HG03159 (cell line): ENCODE results near the gene DNAJC10.
"Not testable (repeated sequence)": the region's sequence is repeated elsewhere in the genome, so short reads cannot be mapped to it uniquely, and the experiment has no call there.

ENCODE experiments used
- ATAC-seq: cut with Tn5 transposase; IDR thresholded peaks from one replicate; pipeline ENCODE4 v1.9.1; 2021; ENCODE audit warnings: mild to moderate bottlenecking, moderate library complexity; ENCODE audit not compliant: unreplicated experiment

The DNAJC10 gene, protein sequence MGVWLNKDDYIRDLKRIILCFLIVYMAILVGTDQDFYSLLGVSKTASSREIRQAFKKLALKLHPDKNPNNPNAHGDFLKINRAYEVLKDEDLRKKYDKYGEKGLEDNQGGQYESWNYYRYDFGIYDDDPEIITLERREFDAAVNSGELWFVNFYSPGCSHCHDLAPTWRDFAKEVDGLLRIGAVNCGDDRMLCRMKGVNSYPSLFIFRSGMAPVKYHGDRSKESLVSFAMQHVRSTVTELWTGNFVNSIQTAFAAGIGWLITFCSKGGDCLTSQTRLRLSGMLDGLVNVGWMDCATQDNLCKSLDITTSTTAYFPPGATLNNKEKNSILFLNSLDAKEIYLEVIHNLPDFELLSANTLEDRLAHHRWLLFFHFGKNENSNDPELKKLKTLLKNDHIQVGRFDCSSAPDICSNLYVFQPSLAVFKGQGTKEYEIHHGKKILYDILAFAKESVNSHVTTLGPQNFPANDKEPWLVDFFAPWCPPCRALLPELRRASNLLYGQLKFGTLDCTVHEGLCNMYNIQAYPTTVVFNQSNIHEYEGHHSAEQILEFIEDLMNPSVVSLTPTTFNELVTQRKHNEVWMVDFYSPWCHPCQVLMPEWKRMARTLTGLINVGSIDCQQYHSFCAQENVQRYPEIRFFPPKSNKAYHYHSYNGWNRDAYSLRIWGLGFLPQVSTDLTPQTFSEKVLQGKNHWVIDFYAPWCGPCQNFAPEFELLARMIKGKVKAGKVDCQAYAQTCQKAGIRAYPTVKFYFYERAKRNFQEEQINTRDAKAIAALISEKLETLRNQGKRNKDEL

DNA sequence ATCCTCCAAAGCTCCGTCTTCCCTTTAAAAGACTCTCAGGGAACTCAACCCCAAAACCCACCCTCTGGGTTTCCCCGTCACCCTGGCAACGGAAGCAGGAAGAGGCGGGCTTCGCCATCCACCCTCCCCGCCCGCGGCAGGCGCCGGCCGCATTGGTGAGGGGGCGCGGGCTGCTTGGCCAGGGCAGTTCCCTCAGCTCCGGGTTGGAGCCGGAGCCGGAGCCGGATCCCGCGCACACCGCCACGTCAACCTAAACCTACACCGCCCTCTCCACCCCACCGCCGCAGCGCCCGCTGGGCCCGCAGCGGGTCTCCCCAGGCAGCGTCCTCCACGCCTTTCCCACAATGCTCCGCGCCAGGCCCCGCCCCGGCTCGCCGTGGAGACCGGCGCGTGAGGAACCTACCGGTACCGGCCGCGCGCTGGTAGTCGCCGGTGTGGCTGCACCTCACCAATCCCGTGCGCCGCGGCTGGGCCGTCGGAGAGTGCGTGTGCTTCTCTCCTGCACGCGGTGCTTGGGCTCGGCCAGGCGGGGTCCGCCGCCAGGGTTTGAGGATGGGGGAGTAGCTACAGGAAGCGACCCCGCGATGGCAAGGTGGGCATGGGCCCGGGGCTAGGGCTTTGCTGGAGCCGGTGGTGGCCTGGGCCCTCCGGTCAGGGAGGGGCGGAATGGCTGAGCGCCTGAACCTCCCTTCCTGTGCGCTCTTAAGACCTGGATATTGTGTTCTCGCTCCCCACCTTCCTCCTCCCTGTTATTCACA is at the start of gene DNAJC10:
Gene DNAJC10 (plus strand): TSS at position 366 of the 758 bp plus-strand sequence. CDS start 1,830 bp downstream, outside the sequence.
- peak; percentile 79 for ATAC-seq

DNA sequence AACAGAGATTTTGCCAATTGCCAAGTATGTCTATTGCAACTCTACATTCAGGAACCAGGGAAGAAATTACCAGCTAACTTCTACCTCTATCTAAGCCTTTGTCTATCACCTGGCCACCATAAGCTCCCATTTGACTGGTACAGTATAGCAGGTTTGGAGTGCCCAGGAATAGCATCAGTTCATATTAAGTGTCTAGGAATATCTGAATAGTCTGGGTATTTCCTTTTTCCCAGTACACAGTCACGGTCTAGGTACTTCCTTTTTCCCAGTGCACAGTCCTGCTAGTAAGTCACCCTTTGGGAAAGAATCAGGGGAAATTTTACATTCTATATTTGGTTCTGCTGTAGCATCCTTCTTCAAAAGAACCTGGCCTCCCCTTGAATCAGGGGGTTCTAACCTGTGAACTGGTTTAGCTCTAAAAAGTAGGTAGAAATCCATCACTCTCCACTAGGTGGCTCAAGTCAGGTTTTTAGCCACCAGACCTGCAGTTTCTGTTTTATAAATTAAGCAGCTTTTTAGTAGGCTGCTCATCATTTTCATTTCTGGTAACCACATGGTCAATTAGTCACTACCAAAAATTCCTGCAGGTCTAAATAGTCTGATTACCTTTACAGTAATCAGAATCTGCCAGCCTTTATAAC is 49.3 kb upstream of the DNAJC10 start:
- ATAC-seq: peak; percentile 92

DNA sequence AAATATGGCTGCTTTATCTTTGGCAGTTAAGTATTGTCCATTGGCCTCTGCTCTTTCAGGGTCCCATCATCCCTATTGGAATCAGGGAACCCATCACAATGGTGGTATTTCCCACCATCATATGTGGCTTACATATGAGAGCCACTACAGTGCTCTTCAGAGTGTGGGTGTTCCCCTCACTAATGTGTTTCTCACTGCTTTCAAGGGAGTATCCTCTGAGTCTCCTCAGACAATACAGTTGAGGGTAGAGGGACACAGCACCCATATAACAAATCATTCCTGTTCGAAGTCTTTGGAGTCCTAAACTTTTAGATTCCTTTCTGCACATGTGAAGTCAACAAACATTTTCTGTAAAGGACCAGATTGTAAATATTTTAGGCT is 48.8 kb upstream of the DNAJC10 start:
- ATAC-seq: peak; percentile 21

DNA sequence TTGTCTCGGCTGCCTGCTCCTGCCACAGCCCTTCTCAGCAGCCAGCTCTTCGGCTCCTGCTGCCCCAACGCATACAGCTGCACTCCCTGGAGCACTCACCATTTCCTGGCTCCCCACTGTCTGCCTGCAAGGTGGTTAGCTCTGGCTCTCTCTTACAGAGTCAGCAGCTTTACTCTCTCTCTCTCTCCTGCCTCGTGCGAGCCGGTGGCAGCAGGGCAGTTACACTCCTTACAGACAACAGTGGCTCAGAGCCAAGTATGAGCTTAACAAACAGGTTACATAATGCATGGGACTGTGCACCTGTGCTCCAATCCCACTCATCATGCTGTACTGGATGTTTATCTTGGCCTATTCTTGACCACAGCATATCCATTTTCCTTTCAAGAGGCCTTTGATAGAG is 47.4 kb upstream of the DNAJC10 start:
- no peak for ATAC-seq

DNA sequence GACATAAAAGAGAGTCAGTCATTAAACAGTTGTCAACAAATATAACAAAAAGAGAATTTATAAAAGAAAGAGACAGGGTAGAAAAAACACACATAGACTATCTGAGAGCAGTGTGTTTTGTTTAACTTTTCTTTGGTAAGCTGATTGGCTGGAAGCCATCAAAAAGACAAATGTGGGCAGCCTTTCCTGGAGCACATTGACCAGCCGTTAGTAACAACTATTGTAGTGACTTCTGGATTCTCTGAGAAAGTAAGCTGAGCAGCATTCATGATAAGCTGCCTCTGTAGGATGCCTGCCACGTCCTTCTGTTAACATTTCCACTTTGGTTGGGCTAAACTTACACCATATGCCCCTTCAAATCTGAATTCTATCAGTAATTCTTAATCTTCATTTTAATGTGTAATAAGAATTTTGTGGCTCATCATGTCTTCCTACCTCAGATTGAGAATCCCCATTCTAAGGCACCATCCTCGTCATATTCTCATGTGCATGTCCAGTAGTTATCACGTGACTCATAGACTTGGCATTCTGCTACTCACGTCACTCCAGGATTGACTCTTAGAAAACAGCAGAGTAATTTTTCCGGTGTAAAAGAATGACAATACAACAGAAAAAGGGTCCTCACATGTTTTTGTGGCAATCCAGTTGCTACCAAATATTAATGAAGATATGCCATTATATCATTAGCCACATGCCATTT is 43.4 kb upstream of the DNAJC10 start:
- ATAC-seq: no peak

DNA sequence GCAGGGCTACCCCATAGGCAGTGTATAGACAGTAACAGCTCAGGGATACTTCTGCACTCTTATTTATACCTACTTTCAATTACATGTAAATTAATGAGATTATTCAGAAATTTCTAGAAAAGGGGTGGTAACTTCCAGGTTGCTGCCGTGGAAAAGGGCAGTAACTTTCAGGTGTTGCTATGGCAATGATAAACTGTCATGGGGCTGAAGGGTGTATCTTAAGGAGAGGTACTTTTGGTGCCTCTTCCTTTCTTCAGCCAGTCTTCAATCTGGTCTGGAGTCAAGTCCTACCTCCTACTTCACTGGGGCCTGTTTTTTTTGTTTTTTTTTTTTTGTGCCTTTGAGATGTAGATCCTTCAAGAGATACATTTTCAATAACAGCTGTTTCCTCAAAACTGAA is 35.2 kb upstream of the DNAJC10 start:
- ATAC-seq: no peak

DNA sequence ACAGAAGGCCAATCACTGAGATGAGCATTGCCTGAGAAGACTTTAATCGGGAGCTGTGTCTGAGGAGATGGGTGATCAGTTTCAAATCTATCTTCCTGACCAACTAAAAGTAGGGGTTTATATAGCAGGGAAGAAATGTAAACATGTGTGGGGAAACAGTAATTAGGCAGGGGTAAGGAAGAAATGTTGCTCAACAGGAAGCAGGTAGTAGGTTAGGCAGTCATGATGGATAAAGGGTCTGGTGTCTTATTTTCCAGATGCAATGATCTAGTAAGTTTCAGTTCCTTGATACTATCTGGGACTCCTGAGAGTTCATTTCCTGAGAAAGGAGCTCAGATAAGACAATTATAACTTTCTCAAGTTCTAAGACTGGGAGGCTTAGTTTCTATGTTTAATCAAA is 33.8 kb upstream of the DNAJC10 start:
- no peak for ATAC-seq

DNA sequence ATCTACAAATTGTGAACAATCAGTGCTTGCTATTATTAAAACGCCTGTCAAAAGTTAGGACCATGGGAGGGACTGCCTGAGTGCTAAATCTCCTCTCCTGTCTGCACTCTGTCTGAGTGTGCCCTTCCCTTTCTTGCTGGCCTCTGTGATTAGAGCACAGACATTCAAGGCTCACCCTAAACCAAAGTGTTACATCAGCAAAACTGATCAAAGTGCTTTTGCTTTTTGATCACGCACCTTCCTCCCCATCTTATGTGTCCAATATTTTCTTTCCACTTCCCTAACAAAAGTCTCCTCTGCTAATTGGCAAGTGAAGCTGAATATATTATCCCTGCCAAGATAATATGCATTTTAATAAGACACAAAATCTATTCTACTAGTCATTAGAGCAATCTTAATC is 30.5 kb upstream of the DNAJC10 start:
- ATAC-seq: no peak

DNA sequence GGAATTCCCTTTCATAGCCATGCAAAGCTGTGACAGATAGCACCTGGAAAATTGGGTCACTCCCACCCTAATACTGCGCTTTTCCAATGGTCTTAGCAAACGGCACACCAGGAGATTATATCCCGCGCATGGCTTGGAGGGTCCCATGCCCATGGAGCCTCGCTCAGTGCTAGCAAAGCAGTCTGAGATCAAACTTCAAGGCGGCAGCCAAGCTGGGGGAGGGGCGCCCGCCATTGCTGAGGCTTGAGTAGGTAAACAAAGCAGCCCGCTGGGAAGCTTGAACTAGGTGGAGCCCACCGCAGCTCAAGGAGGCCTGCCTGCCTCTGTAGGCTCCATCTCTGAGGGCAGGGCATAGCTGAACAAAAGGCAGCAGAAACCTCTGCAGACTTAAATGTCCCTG is 29.3 kb upstream of the DNAJC10 start:
- ATAC-seq: not testable (repeated sequence)

DNA sequence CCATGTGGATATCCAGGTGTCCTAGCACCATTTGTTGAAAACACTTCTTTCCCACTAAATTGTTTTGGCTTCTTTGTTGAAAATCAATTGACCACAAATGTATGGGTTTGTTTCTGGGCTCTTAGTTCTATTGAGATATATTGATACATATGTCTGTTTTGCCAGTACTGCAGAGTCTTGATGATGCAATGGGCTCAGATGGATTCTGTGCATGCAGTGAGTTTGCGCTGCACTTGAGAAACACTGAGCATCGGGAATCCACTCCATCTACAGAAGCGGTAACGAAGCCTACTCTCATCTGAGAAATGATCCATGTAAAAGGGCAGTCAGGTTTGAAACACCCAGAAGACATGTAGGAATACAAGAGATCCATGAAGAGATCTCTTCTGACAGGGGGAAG is 21.9 kb upstream of the DNAJC10 start:
- ATAC-seq: no peak

DNA sequence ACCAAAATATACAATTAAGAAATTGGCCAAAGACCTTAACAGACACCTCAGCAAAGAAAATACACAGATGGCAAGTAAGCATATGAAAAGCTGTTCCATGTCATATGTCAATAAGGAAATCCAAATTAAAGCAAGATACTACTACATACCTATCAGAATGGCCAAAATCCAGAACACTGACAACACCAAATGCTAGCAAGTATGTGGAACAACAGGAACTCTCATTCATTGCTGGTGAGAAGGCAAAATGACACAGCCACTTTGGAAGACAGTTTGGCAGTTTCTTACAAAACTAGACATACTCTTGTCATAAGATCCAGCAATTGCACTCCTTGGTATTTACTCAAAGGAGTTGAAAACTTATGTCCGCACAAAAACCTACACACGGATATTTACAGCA is 20.3 kb upstream of the DNAJC10 start:
- no peak for ATAC-seq

DNA sequence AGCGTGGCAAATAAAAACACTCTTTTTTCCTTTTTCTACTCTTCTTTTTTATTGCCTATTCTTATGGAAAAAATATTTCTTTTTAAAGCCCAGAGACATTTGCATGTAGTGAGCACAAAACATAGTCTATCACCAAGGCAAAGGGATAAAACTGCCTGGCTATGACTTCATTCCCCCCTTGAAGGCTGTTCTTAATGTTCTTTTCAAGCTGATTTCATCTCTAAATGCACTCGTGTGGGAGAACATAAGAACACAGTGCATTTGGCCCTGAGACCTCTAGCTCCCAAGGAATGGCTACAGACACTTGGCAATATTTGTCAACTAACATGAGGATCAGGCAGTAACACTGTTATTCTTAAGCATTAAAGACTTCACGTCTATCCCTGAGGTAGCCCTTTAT is 17.4 kb upstream of the DNAJC10 start:
- no peak for ATAC-seq

DNA sequence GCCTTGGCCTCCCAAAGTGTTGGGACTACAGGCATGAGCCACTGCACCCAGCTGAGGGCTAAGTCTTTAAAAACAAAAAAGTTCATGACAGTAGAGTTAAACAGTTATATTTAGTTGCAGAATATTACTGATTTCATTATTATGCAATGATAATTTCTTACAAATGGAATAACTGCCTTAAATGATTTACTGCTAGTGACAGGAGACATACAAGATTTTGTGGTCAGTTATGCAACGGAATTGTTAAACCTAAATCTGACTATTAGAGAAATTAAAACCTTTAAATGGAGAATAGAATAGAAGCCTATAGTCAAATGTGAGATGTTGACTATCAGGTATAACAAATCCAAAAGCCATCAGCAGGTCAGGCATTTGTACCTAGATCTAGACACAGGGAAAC is 10.3 kb upstream of the DNAJC10 start:
- ATAC-seq: no peak

DNA sequence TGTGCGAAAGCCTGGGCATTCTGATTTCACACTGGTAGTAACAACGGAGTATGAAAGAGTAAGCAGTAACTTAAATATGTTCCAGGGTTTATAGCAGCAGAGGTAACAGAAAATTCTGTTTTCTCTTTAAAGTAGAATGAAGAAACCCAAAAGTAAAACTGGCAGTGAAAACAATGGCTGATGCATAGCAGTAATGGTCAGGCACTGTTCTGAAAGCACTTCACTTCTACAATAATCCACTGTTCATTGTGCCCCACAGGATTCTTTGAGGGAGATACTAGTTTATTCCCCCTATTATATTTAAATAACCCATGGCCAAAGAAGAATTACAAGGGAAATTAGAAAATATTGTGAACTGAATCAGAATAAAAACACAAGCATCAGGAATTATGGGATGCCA is 9.3 kb upstream of the DNAJC10 start:
- ATAC-seq: no peak

DNA sequence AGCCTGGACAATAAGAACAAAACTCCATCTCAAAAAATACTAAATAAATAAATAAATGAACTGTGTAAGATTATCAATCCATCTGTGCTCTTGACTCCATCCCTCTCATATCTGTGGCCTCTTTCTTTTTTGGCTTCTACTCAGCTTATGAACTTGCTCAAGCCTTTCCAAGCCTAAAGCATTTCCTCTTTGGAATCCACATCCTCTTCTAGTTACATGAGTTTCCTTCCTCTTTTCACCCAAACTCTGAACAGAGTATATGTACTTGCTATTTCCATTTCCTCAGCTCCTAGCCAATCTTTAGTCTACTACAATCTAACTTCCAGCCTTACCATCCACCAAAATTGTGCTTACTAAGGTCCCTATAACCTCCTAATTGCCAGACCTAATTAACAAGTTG is 2.5 kb upstream of the DNAJC10 start:
- ATAC-seq: no peak

DNA sequence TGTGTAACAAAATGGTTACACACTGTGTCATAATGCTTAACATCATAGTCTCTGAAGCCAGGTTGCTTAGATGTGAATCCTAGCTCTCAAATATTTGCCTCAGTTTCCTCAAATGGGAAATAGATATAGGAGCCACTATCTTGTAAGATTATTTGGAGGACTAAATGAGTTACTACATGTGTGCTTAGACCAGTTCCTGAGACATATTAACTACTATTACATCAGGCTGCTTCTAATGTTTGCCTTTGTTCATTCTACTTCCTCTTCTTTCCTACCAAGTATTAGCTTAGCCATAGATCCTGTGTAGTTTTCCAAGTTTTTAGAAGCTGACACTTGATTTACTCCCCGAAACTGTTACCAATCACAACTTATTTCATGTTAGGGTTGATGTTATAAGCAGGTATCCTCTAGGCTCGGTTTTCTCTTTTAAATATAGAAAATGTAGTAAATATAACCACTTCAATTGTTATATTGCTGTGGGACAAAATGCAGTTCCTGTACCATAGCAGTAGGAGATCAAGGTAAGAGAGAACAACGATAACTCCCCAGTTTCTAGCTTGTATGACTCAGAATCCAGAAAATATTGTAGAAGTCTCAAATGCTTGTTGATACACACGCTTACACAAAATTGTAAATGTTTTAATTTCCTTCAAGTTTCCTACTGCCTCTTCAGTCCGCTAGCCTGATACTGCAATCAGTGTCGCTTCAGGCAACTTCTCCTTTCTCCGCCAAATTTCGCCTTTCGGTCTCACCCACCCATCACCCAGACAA is 751 bp upstream of the DNAJC10 start:
- ATAC-seq: peak; percentile 24

DNA sequence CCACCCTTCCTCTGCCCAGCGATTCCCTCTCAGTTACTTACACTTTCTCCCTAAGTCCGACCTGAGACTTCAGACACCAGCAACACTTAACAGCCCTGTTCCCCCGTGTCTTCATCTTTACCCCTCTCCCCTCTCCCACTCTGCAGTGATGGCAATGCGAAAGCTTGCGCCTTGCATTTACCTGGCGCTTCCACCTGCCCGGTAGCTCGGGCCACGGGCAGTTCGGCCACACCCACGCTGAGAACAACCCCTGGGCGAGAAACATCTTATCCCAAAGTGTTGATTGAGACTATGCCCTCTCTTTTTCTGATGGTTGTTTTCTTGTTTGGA is 558 bp downstream of the DNAJC10 start:
- no peak for ATAC-seq

DNA sequence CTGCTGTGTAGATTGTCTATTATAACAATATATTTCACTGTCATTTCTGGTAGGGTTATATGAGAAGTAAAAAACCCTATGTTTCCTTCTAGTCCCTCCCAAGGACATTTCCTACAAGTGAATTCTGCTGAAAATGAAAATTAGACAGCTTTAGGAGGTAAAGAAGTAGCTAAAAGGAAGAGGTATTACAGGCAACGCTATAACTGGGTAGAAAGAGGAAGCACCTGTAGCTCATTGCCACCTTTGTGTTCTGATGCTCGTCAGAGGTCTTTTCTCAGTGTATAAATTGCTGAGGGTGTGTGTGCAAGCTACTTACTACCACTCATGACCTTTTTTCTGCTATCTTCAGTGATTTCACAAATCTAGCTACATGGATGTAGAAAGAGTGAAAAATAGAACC is 1.4 kb downstream of the DNAJC10 start:
- ATAC-seq: peak; percentile 46

DNA sequence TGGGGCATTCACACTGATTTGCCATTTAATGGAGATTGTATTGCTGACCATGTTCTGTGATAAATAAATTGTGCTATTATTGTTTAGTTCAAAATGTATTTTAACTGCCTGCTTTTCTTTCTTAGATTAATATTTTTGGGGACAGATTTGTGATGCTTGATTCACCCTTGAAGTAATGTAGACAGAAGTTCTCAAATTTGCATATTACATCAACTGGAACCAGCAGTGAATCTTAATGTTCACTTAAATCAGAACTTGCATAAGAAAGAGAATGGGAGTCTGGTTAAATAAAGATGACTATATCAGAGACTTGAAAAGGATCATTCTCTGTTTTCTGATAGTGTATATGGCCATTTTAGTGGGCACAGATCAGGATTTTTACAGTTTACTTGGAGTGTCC is 1.8 kb downstream of the DNAJC10 start:
- ATAC-seq: no peak

DNA sequence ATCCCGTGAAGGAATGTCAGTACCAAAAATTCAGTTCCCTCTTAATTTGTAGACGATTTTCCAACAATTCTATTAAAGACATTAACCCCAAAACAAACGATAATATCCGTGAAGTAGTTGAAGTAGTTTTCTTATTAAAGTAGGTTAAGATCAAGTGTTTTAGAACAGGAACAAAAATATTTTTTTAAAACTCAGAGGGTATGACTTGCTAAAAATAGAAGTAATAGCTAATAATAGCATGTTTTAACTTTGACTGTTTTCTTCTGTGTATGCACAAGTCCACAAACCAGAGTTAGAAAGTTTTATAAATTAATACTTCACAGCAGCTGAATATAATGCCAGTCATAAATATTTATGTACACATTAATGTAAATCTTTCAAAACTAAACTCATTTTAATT is 2.4 kb downstream of the DNAJC10 start:
- ATAC-seq: no peak
